HG02852 (cell line): ENCODE measurements around the gene ZNF716.
"Not testable (repeated sequence)": the region's sequence is repeated elsewhere in the genome, so short reads cannot be mapped to it uniquely, and the experiment has no call there.

Experiments
- ATAC-seq: cut with Tn5 transposase; IDR thresholded peaks from one replicate; pipeline ENCODE4 v1.9.1; 2021; ENCODE audit warnings: mild to moderate bottlenecking, moderate library complexity; ENCODE audit not compliant: unreplicated experiment

ZNF716 gene

GRCh38 chr7:57449904-57450303, at the start of gene ZNF716:
TSS of gene ZNF716 (plus strand) at chr7:57450177. CDS start at chr7:57450289, 112 bp downstream.
- no peak for ATAC-seq

GRCh38 chr7:57400531-57401155, 49.3 kb upstream of the ZNF716 start:
- no peak for ATAC-seq

- ATAC-seq: not testable (repeated sequence)
These were observed 46.9 kb upstream of the ZNF716 start for GRCh38 chr7:57403051-57403450.

GRCh38 chr7:57403601-57404342, 46.2 kb upstream of the ZNF716 start:
- ATAC-seq: no peak

GRCh38 chr7:57404343-57404966, 45.5 kb upstream of the ZNF716 start:
- no peak for ATAC-seq

- no peak for ATAC-seq
These were observed 45.0 kb upstream of the ZNF716 start for GRCh38 chr7:57404967-57405421.

- no peak for ATAC-seq
These were observed 42.9 kb upstream of the ZNF716 start for GRCh38 chr7:57407125-57407524.

- ATAC-seq: no peak
These were observed 37.8 kb upstream of the ZNF716 start for GRCh38 chr7:57412168-57412567.

- no peak for ATAC-seq
These were observed 37.4 kb upstream of the ZNF716 start for GRCh38 chr7:57412618-57413017.

- ATAC-seq: no peak
These were observed 36.2 kb upstream of the ZNF716 start for GRCh38 chr7:57413529-57414398.

- ATAC-seq: no peak
These were observed 35.6 kb upstream of the ZNF716 start for GRCh38 chr7:57414415-57414814.

GRCh38 chr7:57414852-57415251, 35.1 kb upstream of the ZNF716 start:
- no peak for ATAC-seq

- no peak for ATAC-seq
These were observed 34.7 kb upstream of the ZNF716 start for GRCh38 chr7:57415326-57415725.

- ATAC-seq: no peak
These were observed 34.2 kb upstream of the ZNF716 start for GRCh38 chr7:57415730-57416129.

GRCh38 chr7:57416601-57417358, 33.2 kb upstream of the ZNF716 start:
- no peak for ATAC-seq

- ATAC-seq: no peak
These were observed 32.2 kb upstream of the ZNF716 start for GRCh38 chr7:57417736-57418135.

- ATAC-seq: no peak
These were observed 26.2 kb upstream of the ZNF716 start for GRCh38 chr7:57423768-57424167.

GRCh38 chr7:57424515-57425238, 25.3 kb upstream of the ZNF716 start:
- no peak for ATAC-seq

- no peak for ATAC-seq
These were observed 24.6 kb upstream of the ZNF716 start for GRCh38 chr7:57425239-57425944.
